ENCODE data around the gene PIEZO2.

- TF ChIP-seq POLR2A (IDR thresholded peaks at IDR 0.05) (no peak), POLR2AphosphoS5 (IDR thresholded peaks at IDR 0.05) (no peak), CTCF (IDR thresholded peaks at IDR 0.05) (no peak), EP300 (IDR thresholded peaks at IDR 0.05) (no peak)
Observed at GRCh38 chr18:11125492-11126315, 23.7 kb downstream of the PIEZO2 start.
